ENCODE measurements around the gene XPO5. TPM values are rescaled to one million over a fixed set of nuclear protein-coding genes. Genes with fewer than 3 reads are reported as not detected.

The XPO5 gene
- total RNA-seq, 1 experiment from 2014 or later: 114 TPM

GRCh38 chr6:43575105-43575771, 600 bp downstream of the XPO5 start:
- Histone ChIP-seq H2BK15ac (ENCODE audit: low read depth, low read length) (no peak overlapping the region), H3K4ac (ENCODE audit: low read depth, low read length) (no peak overlapping the region), H3K23me2 (ENCODE audit: insufficient read length, low read depth, low read length, poor library complexity, severe bottlenecking) (peaks cover 7% of the 10 kb centered on the region), H2BK12ac (ENCODE audit: insufficient read length, low read depth, low read length) (no peak overlapping the region), H3K18ac (ENCODE audit: insufficient read length, low read depth, low read length) (no peak overlapping the region), H2AFZ (ENCODE audit: low read length) (no peak overlapping the region), H3K9ac (ENCODE audit: extremely low read depth, insufficient read length, low read length) (peak overlapping the region; percentile 54), H3K4me1 (ENCODE audit: insufficient read depth, low read length) (no peaks in the 10 kb centered on the region), H3K56ac (ENCODE audit: insufficient read length, low read depth, low read length) (no peak overlapping the region), H2AK5ac (ENCODE audit: insufficient read length, low read length) (no peak overlapping the region), H3K79me1 (ENCODE audit: insufficient read depth, low read depth, low read length, poor library complexity, severe bottlenecking) (peaks cover 4% of the 10 kb centered on the region), H3K27me3 (ENCODE audit: insufficient read depth, low read length) (no peaks in the 10 kb centered on the region), H3K23ac (ENCODE audit: insufficient read length, low read depth, low read length) (no peak overlapping the region), H3T11ph (ENCODE audit: low read length) (no peak overlapping the region), H2BK5ac (ENCODE audit: insufficient read length, low read length) (no peak overlapping the region), H2BK20ac (ENCODE audit: low read depth, low read length, poor library complexity, severe bottlenecking) (no peak overlapping the region), H3K27ac (ENCODE audit: insufficient read length, low read depth, low read length) (no peak overlapping the region), H3K9me3 (ENCODE audit: control insufficient read depth, low read depth, low read length) (no peaks in the 10 kb centered on the region), H4K8ac (replicated peaks; ENCODE audit: insufficient read length, low read depth, low read length) (no peak overlapping the region), H3K4me2 (ENCODE audit: insufficient read depth, insufficient read length, low read length) (peak overlapping the region; percentile 99), H2BK120ac (ENCODE audit: low read depth, low read length, poor library complexity, severe bottlenecking) (no peak overlapping the region), H3K14ac (ENCODE audit: insufficient read depth, low read length) (no peak overlapping the region), H4K5ac (ENCODE audit: insufficient read length, low read depth, low read length) (no peak overlapping the region), H4K91ac (ENCODE audit: insufficient read length, low read depth, low read length) (no peak overlapping the region), H3K79me2 (ENCODE audit: insufficient read depth, low read length) (peaks cover 11% of the 10 kb centered on the region; the same call in 1 of the 2 replicates), H4K20me1 (ENCODE audit: control insufficient read depth, insufficient read depth, insufficient read length) (no peaks in the 10 kb centered on the region)
- no peaks in the 10 kb centered on the region for H3K27me3 Mint-ChIP-seq (ENCODE audit: low read depth)
- WGBS (ENCODE audit: extremely low coverage, insufficient read length, low lambda C conversion rate): no CpG with 5 or more reads among the region's 38 CpGs
- no peak for TF ChIP-seq CTCF (conservative IDR thresholded peaks at IDR 0.05)
- peak; percentile 48 for DNase-seq
- H3K9me3 Mint-ChIP-seq: peaks cover 0 to 3% of the 10 kb centered on the region in 2 experiments; a peak in 3 of 5 replicates
- H3K4me1 Mint-ChIP-seq: peaks cover 18% of the 10 kb centered on the region in 2 experiments
- peak overlapping the region; percentile 7 to 98 (median 76); a peak in 5 of 7 replicates for H3K27ac Mint-ChIP-seq
- peak overlapping the region; percentile 95 to 99 for H3K4me3 Mint-ChIP-seq
- H3K36me3 Mint-ChIP-seq (ENCODE audit: insufficient read depth in 1 of 3, low read depth in 3 of 3): peaks cover 14 to 48% (median 33%) of the 10 kb centered on the region in 3 experiments; a peak in 6 of 7 replicates
